Myocyte (in vitro differentiated cells): ENCODE measurements around the gene UBE2J2. TPM values are rescaled to one million over a fixed set of nuclear protein-coding genes. Genes with fewer than 3 reads are reported as not detected.
A peak's percentile ranks its signal among the peaks of the same experiment; 100 is the strongest.
"Not testable (repeated sequence)": the region's sequence is repeated elsewhere in the genome, so short reads cannot be mapped to it uniquely, and the experiment has no call there.

Experiments used
- DNase-seq: peaks from one replicate; pipeline ENCODE4 v3.0.0-alpha.2; 2012; ENCODE audit warnings: low read depth
- total RNA-seq: library from RNA; depleted of rRNA; stranded (reverse); fragments of >200 nt; gene quantifications from 2 replicates; pipeline ENCODE4 v1.2.3, GENCODE V29; 2014

The UBE2J2 gene
- total RNA-seq, 1 donor from 2014 or later, result 52.2 TPM

DNA sequence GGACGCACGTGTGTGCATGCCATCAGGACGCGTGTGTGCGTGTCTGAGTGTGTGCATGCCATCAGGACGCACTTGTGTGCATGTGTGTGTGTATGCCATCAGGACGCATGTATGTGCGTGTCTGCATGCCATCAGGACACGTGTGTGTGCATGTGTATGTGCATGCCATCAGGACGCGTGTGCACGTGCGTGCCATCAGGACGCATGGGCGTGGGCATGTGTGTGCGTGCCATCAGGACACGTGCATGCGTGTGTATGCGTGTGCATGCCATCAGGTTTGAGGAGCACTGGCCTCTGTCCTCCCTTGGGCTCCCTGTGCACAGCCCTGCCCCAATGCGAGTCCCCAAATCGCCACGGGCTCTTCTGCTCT is 14.6 kb downstream of the UBE2J2 start:
- DNase-seq, result no peak

DNA sequence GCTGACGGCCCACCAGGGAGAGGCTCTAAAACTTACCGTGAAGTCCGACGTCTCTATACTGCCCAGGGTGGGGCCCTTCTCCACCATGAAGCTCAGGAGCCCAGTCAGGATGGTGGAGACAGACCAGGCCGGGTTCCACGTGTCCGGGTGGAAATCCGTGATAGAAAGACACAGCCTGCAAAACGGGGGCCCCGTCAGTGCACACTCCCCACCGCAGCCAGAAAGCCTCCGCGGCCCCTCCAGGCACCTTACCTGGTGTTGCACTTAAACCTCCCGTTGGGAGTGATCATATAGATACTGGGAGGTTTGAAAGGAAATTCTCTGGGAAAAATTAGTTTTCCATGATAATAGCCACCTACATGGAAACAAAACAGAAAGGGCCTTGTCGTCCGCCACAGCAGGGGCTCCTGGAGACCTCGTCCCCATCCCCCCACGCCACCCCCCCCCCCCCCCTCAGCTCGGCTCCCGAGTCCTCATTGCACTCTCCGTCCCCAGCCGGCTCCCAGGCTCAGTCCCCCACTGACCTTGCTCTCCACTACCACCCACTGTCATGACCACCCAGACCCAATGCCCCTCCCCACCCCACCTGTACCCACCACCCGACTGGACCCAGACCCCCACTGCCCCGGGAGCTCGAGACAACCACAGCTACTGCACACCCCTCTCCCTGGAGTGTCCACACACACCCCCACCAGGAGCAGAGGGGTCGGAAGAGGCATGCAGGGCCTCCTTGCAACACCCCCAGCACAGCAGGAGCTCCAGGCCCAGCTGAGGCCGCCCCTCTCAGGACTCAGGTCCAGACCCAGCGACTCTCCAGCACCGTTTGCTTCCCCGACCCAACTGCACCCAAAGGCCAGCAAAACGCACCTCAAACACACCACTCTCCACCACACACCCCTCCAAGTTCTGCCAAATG is 16.4 kb downstream of the UBE2J2 start:
- DNase-seq, result no peak

GRCh38 chr1:1255611-1256010 is 18.0 kb downstream of the UBE2J2 start:
- DNase-seq, result peak; percentile 57

- no peak for DNase-seq
Observed at GRCh38 chr1:1255078-1255477, 18.6 kb downstream of the UBE2J2 start.

DNA sequence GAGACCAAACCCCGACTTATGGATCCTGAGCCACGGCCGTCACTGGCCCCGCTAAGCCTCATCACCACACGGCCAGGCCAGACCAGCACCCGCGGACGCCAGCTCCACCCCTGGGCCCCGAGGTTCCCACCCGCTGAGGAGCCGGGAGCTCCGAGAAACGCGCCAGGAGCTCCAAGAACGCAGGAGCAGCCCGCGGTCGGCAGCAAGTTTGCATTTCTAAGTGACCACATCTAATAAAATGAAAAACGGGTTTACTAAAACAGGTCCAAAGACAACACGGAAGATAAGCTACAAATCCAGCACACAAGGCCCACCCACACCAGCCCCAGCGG is 19.0 kb downstream of the UBE2J2 start:
- DNase-seq, result no peak

GRCh38 chr1:1253972-1254666 is 19.5 kb downstream of the UBE2J2 start:
- DNase-seq, result no peak

DNA sequence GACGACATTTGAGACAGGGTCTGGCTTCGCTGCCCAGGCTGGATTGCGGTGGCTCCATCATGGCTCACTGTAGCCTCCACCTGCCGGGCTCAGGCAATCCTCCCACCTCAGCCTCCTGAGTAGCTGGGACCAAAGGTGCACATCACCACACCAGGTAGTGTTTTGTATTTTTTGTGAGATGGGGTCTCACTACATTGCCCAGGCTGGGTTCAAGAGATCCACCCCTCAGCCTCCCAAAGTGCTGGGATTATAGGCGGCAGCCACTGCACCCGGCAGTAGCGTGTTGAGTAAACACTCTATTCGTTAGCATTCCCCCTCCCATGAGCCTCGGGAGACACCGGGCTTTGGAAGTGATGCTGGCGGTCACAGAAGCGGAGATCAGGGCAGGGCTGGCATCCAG is 20.3 kb downstream of the UBE2J2 start:
- DNase-seq, result no peak

DNA sequence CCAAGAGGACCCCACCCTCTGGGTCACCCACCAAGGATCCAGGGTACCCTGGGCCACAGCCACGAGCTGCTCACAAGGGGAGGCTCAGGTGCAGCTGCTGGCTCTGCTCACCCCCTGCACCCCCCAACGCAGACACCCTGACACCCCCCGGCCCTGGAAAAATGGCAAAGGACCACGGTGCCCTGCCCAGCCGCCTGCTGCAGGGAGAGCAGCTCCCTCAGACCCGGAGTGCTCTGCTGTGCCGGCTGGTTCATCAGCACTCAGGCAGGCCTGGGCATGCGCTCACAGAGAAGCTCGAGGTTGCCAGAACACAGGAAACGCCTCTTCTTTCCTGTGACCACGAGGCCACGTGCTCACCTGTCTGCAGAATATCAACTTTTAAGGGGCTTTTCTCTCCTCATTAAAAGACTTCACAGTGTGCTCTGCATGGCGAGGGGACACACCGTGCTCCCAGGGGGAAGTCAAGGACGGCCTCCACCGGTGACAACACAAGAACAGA is 22.8 kb downstream of the UBE2J2 start:
- no peak for DNase-seq

DNA sequence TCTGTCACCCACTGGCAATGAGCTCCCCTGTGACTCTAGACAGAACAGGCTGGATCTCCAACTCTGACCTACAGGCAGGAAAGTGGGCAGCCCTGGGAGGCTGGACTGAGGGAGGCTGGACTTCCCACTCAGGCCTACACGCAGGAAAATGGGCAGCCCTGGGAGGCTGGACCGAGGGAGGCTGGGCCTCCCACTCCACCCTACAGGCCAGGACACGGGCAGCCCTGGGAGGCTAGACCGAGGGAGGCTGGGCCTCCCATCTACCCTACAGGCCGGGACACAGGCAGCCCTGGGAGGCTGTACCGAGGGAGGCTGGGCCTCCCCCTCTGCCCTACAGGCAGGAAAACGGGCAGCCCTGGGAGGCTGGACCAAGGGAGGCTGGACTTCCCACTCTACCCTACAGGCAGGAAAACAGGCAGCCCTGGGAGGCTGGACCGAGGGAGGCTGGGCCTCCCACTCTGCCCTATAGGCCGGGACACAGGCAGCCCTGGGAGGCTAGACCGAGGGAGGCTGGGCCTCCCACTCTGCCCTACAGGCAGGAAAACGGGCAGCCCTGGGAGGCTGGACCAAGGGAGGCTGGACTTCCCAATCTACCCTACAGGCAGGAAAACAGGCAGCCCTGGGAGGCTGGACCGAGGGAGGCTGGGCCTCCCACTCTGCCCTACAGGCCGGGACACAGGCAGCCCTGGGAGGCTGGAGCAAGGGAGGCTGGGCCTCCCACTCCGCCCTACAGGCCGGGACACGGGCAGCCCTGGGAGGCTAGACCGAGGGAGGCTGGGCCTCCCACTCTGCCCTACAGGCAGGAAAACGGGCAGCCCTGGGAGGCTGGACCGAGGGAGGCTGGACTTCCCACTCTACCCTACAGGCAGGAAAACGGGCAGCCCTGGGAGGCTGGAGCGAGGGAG is 25.4 kb downstream of the UBE2J2 start:
- not testable (repeated sequence) for DNase-seq

DNA sequence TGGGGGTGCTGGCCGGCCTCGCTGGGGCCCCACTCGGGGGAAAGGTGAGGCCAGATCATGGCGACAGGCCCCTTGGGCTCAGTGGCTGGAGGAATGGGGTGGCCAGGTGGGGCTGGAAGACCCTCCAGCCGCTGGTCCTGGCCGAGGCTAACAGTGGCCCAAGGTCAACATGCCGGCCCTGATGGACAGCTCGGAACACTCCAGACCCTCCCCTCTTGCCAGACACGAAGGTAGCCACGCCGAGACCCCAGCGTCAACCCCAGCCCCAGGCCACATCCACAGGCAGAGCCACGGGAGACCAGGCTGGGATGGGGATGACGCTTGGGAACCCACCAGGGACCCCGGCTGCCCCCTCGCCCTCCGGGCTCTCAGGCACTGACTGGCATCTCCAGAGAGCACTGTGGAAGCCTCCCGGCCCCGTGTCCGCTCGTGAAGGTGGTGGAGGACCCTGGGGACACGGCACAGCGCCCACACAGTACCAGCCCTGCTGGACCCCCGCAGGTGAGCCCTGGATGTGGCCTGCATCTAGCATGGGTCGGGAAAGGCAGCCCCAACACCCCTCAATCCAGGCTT is 26.2 kb downstream of the UBE2J2 start:
- DNase-seq, result no peak

DNA sequence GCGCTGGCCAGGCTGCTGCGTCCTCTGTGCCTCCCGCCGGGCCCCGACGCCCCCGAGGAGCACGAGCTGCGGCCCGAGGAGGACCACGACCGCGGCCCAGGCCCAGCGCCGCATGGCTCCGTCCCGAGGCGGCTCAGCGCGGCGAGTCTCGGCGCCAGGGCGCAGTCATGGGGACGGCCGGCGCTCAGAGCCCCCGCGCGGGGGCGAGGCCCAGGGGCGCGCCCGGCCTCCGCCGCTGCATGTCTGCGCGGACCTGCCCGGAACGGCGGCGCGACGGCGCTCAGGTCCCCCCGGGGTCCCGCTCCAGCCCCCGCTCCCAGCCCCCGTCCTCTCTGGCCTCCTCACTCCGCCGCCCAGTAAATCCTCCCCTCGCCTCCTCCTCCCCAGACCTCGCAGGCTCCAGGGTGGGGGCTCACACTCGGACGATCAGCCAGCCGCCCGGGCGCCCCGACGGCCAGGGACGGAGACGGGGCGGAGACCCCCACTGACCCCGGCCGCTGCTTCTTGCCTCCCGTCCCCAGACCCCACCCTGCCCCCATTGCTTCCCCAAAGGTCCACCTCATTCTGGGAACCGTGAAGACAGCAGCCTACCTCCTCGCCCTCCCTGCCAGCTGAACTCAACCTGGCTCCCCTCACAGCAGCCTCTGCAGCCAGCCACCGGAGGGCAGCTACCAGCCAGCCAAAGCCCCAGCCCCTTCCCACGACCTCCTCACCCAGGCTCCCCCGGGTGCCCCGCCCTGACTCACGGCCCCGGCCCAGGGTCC is 26.9 kb downstream of the UBE2J2 start, which contains the start of gene C1QTNF12:
Gene C1QTNF12, minus strand, starts transcription at position 146 of the 764 bp plus-strand sequence. Its CDS starts 32 bp downstream, at position 114.
- no peak for DNase-seq

DNA sequence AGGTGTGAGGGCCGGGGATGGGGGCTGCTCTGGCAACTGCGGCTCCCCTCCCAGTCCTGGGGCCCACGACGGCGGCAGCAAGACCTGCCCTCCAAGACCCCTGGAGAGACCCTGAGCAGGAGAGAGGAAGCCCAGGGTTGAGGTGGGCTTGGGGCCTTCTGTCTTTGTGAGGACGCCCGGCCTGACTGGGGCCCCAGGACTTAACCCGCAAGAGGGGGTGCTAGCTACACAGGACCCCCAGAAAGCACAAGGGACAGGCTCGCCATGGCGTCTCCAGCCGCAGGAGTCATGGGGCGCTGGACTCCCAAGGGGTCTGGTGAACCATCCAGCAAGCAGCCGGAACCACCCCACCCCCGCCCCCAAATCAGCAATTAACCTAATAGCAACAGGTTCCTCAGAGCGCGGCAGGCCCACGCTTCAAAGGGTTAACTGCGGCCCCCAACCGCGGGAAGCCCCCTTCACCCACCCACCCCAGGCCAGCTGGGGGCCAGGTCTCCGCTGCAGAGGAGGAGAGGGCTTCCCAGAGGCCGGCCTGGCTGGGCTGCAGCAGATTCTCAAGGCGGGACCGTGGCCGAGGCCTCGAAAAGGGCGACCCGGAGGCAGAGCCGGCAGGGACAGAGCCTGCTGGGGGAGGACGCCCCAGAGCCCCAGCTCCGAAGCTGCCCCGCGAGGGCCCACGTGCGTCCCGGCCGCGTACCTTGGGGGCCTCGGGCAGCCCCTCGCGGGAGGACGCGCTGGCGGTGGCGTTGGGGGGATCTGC is 27.7 kb downstream of the UBE2J2 start:
- DNase-seq, result no peak

GRCh38 chr1:1245178-1245816 is 28.4 kb downstream of the UBE2J2 start:
- DNase-seq, result no peak

DNA sequence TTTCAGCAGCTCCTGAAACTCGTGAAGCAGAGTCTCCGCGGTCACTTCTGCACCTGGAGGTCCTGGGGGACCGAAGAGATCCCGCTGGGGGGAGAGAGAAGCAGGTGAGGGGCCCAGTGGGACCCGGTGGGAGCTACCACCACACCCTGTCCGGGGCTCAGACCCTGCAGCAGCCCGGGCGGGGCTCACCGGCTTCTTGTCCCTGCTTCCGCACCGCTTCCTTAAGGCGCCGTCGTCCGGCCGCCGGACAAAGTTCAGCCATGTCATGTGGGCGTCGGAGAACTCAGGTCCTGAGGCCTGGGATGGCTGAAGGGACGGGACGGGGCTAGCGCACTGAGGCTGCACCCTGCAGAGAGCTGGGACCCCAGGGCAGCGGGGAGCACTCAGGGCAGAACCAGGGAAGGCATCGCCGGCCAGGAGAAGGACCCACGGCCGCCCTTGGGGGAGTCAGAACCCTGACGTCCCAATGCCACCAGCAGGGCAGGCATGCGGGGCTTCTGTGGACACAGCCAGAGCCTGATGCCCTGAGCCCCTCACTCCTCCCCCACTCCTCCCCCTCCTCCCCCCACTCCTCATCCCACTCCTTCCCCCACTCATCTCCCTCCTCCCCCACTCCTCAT is 29.4 kb downstream of the UBE2J2 start:
- no peak for DNase-seq

GRCh38 chr1:1243807-1244191 is 29.9 kb downstream of the UBE2J2 start:
- no peak for DNase-seq

DNA sequence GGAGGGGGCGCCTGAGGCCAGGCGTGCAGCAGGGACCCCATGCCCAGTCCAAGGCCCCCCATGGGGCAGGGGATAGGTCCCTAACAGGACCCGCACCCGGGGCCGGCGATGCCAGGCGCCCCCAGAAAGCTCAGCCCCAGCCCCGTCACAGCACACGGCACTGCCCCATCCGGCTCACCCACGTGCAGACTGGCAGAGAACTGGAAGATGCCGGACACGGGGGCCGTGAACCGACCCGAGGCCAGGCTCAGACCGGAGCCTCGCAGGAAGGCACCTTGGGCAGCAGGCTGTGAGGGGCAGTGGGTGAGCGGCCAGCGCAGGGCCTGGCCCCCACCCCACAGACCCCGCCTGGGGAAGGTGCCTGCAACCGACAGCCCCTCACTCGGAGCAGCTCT is 30.4 kb downstream of the UBE2J2 start:
- no peak for DNase-seq

DNA sequence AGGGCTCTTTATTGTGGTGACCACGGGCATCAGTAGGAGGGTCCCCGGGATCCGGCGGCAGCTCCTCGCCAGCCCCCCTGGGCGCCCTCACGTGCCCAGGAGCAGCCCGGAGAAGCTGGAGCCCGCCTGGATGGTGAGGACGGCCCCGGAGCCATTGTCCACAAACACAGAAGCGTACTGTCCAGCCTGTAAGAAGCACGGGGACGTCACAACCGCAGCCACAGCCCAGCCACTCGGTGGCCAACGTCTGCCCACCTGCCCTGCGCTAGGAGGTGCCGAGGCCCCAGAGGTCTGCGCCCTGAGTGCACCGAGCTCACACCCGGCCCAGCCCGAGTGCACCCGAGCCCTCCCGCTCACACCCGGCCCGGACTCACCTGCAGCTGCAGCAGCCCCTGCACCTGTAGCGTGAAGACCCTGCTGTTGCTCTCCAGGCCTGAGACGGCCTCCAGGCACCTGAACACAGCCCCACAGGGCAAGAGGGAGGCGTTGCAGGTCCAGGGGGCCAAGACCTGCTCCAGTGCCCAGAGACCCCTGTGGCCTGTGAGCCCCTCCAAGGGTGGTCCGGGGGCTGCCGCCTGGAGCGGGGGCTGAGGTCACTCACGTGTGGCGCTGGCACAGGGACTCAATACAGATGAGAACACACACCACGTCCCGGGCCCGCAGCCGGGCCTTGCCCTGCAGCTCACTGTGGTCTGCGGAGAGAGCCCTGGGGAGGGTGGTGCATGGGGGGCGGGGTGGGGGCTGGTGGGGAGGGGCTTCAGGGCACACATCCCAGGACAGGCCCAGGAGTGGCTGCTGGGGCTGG is 31.0 kb downstream of the UBE2J2 start:
- DNase-seq, result no peak
